Measurements from ENCODE around the gene HOXA1. TPM values are rescaled to one million over a fixed set of nuclear protein-coding genes. Genes with fewer than 3 reads are reported as not detected.

HOXA1 gene
- total RNA-seq, 1 donor from 2014 or later, result 1.9 TPM

GRCh38 chr7:27132214-27132613 lies 36.4 kb upstream of the HOXA1 start:
- no peak for DNase-seq (ENCODE audit: low spot score)

GRCh38 chr7:27131390-27131819 lies 35.6 kb upstream of the HOXA1 start:
- DNase-seq (ENCODE audit: low spot score), result no peak

GRCh38 chr7:27130540-27131389 lies 35.0 kb upstream of the HOXA1 start, which contains the start of gene HOXA4:
Gene HOXA4, minus strand, starts transcription at chr7:27130757. Its CDS starts 24 bp downstream, at chr7:27130733.
- peak; percentile 93 for DNase-seq (ENCODE audit: low spot score)

GRCh38 chr7:27129729-27130539 lies 34.1 kb upstream of the HOXA1 start:
- DNase-seq (ENCODE audit: low spot score), result no peak

- DNase-seq (ENCODE audit: low spot score), result no peak
Measured at GRCh38 chr7:27128776-27129728, 33.3 kb upstream of the HOXA1 start.

- peak; percentile 66 for DNase-seq (ENCODE audit: low spot score)
Measured at GRCh38 chr7:27128034-27128433, 32.2 kb upstream of the HOXA1 start.

GRCh38 chr7:27126596-27127327 lies 31.0 kb upstream of the HOXA1 start:
- DNase-seq (ENCODE audit: low spot score), result no peak

- no peak for DNase-seq (ENCODE audit: low spot score)
Measured at GRCh38 chr7:27125986-27126394, 30.2 kb upstream of the HOXA1 start.

GRCh38 chr7:27124902-27125689 lies 29.3 kb upstream of the HOXA1 start:
- no peak for DNase-seq (ENCODE audit: low spot score)

GRCh38 chr7:27124096-27124901 lies 28.5 kb upstream of the HOXA1 start:
- peak; percentile 50 for DNase-seq (ENCODE audit: low spot score)

GRCh38 chr7:27123477-27124053 lies 27.8 kb upstream of the HOXA1 start:
- no peak for DNase-seq (ENCODE audit: low spot score)

GRCh38 chr7:27123007-27123476 lies 27.2 kb upstream of the HOXA1 start:
- DNase-seq (ENCODE audit: low spot score), result no peak

GRCh38 chr7:27122077-27122910 lies 26.5 kb upstream of the HOXA1 start:
- no peak for DNase-seq (ENCODE audit: low spot score)

- no peak for DNase-seq (ENCODE audit: low spot score)
Measured at GRCh38 chr7:27121684-27122076, 25.9 kb upstream of the HOXA1 start.

- DNase-seq (ENCODE audit: low spot score), result no peak
Measured at GRCh38 chr7:27119412-27119911, 23.7 kb upstream of the HOXA1 start.

GRCh38 chr7:27118580-27118979 lies 22.8 kb upstream of the HOXA1 start:
- DNase-seq (ENCODE audit: low spot score), result no peak

GRCh38 chr7:27117887-27118491 lies 22.2 kb upstream of the HOXA1 start:
- DNase-seq (ENCODE audit: low spot score), result peak; percentile 64

All from umbilical cord (tissue), 2 donors.